NCI-H187 treated with DMSO at 0.1 percent for 48 hours (cell line): Measurements from ENCODE around the gene AFTPH.

Experiments
- DNase-seq: peaks from one replicate; lab custom pipeline; 2025; lab: John Stamatoyannopoulos, UW

Gene AFTPH

DNA sequence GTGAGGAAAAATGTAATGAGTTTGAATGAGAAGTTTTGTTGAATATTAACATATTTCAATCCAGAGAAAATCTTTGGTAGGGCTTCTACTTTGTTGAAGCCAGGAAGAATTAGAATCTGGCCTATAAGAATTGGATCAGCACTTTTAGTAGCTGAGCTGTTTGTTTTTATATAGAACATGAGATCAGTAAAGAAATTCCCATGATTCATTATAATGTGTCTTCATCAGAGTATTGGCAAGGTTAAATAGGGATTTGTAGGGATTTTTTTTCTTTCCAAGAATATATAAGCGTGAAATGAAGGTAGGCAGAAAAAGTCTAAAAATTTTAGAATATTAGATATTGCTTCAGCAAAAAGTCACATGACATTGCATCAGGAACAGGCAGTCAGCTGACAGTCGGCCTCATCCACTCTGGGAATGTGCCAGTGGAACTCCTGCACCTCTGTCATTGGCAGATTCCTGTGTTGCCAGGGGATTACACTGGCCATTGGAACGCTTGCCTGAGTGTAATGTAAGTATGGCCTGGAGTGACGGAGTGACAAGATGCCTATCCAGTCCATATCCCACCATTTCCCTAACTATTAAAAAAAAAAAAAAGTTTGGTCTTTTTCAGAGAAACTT lies 69.0 kb downstream of the AFTPH start:
- no peak for DNase-seq

DNA sequence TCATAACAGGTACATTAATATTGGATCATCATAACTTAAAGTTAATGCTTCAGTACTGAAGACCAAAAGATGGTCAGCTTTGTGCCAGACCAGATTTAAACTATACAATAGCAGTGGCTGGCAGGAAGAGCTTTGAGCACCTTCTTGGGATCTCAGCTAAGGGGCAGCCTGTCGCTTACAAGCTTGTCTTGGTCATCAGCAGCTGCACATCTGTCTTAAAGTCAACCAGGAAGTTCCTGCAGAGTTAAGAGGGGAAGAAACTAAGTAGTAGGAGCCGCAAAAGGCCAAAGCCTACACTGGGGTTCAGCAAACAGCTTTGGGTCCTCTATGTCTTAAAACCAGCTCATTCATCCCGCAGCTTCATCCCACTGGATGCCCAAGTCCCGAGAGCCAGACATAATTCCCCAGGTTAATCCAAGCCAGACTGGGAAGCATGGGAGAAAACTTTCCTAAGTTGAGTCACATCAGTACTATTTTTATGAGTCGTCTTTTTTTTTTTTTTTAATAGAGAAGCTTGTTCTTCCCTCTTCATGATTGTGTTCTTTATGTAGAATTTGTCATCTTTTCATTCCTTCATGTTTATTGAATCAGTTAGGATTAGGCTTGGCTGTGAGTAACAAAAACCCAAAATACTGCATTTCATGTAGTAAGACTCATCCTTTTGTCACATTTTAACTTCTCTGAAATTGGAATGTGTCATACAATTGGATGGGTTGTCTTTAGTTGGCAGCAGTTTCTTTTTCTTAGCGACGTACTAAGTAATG lies 70.3 kb downstream of the AFTPH start:
- no peak for DNase-seq

DNA sequence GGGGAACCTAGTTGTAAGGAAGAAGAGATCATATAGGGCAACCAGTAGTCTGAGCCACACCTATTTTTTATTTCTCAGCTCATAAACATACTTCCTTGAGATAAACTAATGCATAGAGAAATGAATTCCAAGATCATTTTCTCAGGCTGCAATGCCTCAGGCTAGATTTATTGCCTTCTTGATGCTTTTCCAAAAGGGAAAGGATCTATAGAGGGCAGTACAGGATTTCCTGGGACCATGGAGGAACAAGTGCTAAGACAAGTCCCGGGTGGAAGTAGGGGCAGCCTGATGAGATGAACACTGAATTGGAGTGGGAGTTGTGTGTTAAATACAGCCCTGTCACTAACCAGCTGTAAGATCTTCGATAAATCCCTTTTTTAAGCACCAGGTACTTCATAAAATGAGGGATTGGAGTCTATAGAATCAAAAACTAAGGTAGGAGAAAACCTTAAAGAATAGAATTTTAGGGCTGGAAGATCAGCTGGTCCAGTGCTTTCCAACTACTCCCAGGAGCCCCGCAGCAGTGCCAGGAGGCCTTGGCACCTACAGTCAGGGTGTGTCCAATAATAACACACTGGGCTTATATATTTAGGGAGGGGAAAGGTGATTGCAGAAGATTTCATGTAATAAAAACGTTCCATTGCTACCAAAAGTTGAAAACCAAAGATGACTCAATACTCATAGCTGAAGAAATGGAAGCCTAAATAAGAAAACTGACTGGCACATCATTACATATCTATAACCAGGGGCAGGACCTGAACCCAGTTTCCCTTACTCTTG lies 71.5 kb downstream of the AFTPH start:
- DNase-seq: peak; percentile 16

DNA sequence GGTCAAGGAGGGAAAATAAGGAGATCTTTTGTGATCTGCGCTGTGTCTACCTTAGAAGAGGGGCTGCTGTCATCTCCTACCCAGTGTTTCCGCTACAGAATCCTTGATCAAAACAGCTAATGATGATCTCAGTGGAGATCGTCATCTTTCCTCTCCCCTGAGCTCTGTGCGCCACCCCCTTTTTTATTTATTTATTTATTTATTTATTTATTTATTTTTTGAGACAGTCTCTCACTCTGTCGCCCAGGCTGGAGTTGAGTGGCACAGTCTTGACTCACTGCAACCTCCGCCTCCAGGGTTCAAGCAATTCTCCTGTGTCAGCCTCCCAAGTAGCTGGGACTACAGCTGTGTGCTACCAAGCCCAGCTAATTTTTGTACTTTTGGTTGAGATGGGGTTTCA lies 74.1 kb downstream of the AFTPH start:
- no peak for DNase-seq

GRCh38 chr2:64599469-64599868 lies 75.3 kb downstream of the AFTPH start:
- no peak for DNase-seq

- no peak for DNase-seq
These were observed 77.1 kb downstream of the AFTPH start for GRCh38 chr2:64601034-64601754.

- DNase-seq: no peak
These were observed 77.8 kb downstream of the AFTPH start for GRCh38 chr2:64601785-64602391.

DNA sequence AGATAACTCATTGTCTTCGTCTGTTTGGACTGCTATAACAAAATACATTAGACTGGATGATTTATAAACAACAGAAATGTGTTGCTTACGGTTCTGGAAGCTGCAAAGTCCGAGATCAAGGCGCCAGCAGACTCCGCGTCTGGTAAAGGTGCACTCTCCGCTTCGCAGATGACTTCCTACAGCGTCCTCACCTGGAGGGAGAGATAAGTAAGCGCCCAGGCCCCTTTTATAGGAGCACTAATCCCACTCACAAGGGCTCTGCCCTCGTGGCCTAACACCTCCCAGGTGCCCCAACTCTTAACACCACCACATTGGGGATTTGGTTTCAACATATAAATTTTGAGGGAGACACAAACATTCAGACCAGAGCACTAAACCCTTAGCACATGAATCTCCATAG lies 78.3 kb downstream of the AFTPH start:
- no peak for DNase-seq

DNA sequence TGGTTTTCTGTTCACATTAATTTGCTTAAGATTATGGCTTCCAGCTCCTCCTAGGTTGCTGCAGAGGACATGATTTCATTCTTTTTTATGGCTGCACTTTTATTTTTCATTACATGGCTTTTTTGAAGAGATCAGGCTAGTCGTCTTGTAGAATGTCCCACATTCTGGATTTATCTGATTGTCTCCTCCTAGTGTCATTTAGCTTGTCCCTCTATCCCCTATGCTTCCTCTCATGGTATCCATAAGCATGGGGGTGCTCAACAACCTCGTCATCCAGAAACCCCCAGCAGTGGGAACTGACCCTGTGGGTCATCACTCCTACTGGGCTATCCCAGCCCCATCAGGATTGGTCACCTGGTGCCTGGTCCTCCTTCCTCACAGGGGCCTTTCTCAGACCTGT lies 80.0 kb downstream of the AFTPH start:
- no peak for DNase-seq

GRCh38 chr2:64605026-64605471 lies 80.9 kb downstream of the AFTPH start:
- no peak for DNase-seq

DNA sequence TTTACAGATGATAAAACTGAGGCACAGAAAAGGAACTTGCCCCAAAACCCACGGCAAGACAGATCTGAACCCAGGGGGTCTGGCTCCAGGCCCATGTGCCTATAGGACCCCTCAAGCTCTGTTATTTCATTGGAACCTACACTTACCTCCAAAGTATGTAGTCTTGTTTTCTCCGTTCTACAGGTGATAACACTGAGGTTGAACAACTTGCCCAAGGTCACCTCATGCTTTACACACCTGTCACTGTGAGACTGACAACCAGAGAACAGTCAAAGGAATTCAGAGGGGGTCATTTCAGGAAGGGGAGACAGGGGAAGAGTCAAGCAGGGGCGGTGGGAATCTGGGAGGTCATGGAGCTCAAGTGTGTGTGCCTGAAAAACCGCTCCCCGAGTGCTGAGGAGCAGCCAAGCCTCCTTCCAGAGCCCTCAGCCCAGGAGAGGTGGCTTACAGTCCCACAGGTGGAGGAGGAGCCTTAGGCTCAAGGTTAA lies 81.9 kb downstream of the AFTPH start:
- DNase-seq: no peak

- DNase-seq: no peak
These were observed 82.6 kb downstream of the AFTPH start for GRCh38 chr2:64606479-64607363.

- no peak for DNase-seq
These were observed 83.5 kb downstream of the AFTPH start for GRCh38 chr2:64607381-64608304.

GRCh38 chr2:64608867-64609226 lies 84.7 kb downstream of the AFTPH start:
- DNase-seq: no peak

GRCh38 chr2:64609227-64609941 lies 85.3 kb downstream of the AFTPH start:
- DNase-seq: no peak

DNA sequence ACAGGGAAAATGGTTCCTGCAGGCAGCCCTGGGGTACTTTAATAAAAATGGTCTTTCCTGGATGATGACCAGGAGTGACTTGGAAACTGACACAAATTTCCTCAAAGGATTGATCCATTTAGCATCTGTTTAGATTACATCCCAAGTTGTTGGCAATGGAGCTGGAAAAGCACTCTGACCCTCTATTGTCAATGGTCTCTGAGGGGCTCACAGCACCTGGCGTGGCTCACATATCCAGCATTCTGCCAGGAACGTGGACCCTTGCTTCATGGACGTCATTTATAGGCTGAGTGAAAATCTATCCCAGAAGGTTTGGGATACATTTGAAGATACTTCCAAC lies 85.8 kb downstream of the AFTPH start:
- no peak for DNase-seq

GRCh38 chr2:64610316-64610855 lies 86.3 kb downstream of the AFTPH start:
- DNase-seq: no peak

- no peak for DNase-seq
These were observed 88.6 kb downstream of the AFTPH start for GRCh38 chr2:64612575-64613195.
